ENCODE measurements around the gene HPCAL4.

HPCAL4 gene

DNA sequence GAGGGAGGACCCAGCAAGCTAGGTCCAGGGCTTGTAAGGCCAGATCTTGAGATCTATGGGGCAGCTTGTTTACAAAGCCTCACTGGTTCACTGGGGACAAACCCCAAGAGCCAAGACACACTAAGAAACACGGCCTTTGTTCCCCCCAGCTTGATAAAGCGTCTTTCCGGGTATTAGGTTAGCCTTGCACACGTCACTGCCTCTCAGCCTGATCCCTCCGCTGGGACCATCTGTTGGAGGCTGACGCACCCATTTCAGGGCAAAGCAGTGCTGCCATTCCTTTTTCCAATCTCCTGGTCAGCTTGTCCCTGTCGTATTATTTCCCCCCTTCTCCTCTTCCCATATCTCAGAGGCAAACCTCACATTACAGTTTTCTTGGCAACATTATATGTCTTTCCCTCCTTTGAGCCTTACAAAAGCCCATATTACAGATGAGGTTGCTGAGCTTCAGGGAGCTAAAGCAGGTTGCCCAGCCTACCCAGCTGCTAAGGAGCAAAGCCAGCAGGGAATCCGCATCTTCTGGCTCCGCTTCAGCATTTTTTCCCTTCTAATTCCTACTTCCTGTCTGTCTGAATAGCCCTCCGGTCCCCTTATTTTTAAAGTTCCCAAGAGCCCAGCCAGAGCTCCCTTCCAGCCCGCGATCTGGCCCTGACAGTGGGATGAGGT is 55.9 kb downstream of the HPCAL4 start:
- no peak overlapping the region for H3K27ac ChIP-seq (ENCODE audit: insufficient read depth in 1 of 2, low read depth in 1 of 2, low read length in 2 of 2, poor library complexity in 1 of 2, severe bottlenecking in 2 of 2)
- CTCF ChIA-PET = interaction anchor here (1.1 to 1.4 kb wide), 4 partner anchors 19 to 27 kb away, joined by 3 to 6 read pairs (median 4); no protein-coding TSS in a partner anchor
- 97% methylated on average over 9 of the region's 12 CpGs for WGBS (ENCODE audit: insufficient coverage)

DNA sequence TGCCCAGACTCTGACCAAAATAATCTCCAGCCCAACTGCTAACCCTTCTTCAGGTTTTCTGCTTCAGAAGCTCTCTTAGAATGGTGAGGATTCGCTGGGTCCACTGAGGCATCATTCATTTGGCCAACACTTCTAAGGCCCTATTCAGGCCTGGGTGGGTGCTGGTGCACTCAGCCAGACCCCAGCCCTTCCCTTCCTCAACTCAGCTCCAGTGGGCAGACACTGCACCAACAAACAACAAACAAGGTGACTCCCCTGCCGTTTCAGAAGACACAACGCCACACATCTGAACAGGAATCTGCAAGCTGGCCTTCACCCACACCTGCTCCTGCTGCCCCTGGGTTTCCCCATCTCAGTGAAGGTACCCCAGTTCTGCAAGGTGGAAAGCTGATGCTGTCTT is 57.8 kb downstream of the HPCAL4 start:
- POLR2A ChIA-PET = no interaction called here

More for the DNA sequence above, 55.9 kb downstream of the HPCAL4 start:
- Histone ChIP-seq H3K36me3 (ENCODE audit: control insufficient read depth in 4 of 4, insufficient read depth in 4 of 4, low read length in 3 of 4) (peaks cover 0 to 4% (median 0%) of the 10 kb centered on the region in 4 experiments), H3K27me3 (replicated peaks in 2 of 5; ENCODE audit: control insufficient read depth in 4 of 5, insufficient read depth in 5 of 5, low read length in 4 of 5) (peaks cover 0 to 50% (median 4%) of the 10 kb centered on the region in 5 experiments), H3K9me3 (ENCODE audit: control extremely low read depth in 1 of 5, control insufficient read depth in 4 of 5, insufficient read depth in 2 of 5, low read depth in 1 of 5, low read length in 4 of 5) (no peaks in the 10 kb centered on the region), H3K4me3 (ENCODE audit: control insufficient read depth in 1 of 7, extremely low read depth in 1 of 7, insufficient read depth in 4 of 7, low read depth in 2 of 7, low read length in 6 of 7) (no peak overlapping the region), H3K4me1 (ENCODE audit: control extremely low read depth in 1 of 4, control insufficient read depth in 4 of 4, insufficient read depth in 4 of 4, low read length in 3 of 4) (peaks cover 0 to 10% (median 3%) of the 10 kb centered on the region in 4 experiments)
- no peak for DNase-seq
- POLR2A ChIA-PET = no interaction called here

DNA sequence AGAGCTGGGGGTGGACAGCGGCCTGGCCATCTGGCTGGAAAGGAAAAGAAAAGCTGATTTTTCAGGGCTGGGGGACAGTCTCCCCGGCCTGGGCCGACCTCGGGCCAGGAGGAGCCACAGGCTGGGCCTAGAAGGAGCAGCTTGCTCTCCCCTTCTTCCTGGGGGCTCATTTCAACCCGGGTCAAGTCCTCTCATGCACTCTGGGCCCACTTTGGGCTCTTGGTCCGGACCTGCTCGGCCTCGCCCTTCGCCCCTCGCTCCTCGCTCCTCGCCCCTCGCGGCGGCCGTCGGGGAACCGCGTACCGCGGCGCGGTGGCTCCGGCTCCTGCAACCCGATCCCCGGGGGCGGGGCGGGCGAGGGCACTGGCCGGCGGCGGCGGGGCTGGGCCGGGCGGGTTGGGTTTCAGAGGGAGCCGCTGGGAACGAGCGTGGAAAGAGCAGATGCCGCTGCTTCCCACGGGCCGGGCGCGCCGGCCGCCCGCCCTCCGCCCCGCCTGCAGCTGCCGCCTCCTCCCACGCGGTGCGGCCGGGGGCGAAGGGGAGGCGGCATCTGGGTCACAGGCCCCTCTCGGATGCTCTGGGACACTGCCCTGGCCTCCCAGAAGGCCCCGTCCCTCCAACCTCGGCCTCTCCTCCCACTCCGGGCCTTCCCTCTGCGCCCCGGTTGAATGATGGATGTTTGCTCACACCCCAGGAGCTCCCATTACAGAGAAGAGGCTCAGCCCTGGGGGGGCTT is 58.4 kb downstream of the HPCAL4 start:
- ChIA-PET CTCF (no interaction called here), POLR2A (no interaction called here)
- no peak overlapping the region for H3K4me3 ChIP-seq (ENCODE audit: control insufficient read depth in 1 of 7, extremely low read depth in 1 of 7, insufficient read depth in 4 of 7, low read depth in 2 of 7, low read length in 6 of 7)
- no peak overlapping the region for H3K27ac ChIP-seq (ENCODE audit: insufficient read depth in 1 of 2, low read depth in 1 of 2, low read length in 2 of 2, poor library complexity in 1 of 2, severe bottlenecking in 2 of 2)
- no peak for DNase-seq
- H3K36me3 ChIP-seq (ENCODE audit: control insufficient read depth in 4 of 4, insufficient read depth in 4 of 4, low read length in 3 of 4) = peaks cover 0 to 7% (median 3%) of the 10 kb centered on the region in 4 experiments
- no peaks in the 10 kb centered on the region for H3K4me1 ChIP-seq (ENCODE audit: control extremely low read depth in 1 of 4, control insufficient read depth in 4 of 4, insufficient read depth in 4 of 4, low read length in 3 of 4)
- 87% methylated on average over 52 of the region's 61 CpGs for WGBS (ENCODE audit: insufficient coverage)
- H3K27me3 ChIP-seq (replicated peaks in 2 of 5; ENCODE audit: control insufficient read depth in 4 of 5, insufficient read depth in 5 of 5, low read length in 4 of 5) = peaks cover 0 to 46% (median 0%) of the 10 kb centered on the region in 5 experiments
- no peaks in the 10 kb centered on the region for H3K9me3 ChIP-seq (ENCODE audit: control extremely low read depth in 1 of 5, control insufficient read depth in 4 of 5, insufficient read depth in 2 of 5, low read depth in 1 of 5, low read length in 4 of 5)

More for the DNA sequence above, 57.8 kb downstream of the HPCAL4 start:
- CTCF ChIA-PET = no interaction called here
- Histone ChIP-seq H3K9me3 (ENCODE audit: control extremely low read depth in 1 of 5, control insufficient read depth in 4 of 5, insufficient read depth in 2 of 5, low read depth in 1 of 5, low read length in 4 of 5) (no peaks in the 10 kb centered on the region), H3K4me3 (ENCODE audit: control insufficient read depth in 1 of 7, extremely low read depth in 1 of 7, insufficient read depth in 4 of 7, low read depth in 2 of 7, low read length in 6 of 7) (no peak overlapping the region), H3K27me3 (replicated peaks in 2 of 5; ENCODE audit: control insufficient read depth in 4 of 5, insufficient read depth in 5 of 5, low read length in 4 of 5) (peaks cover 0 to 48% (median 0%) of the 10 kb centered on the region in 5 experiments), H3K36me3 (ENCODE audit: control insufficient read depth in 4 of 4, insufficient read depth in 4 of 4, low read length in 3 of 4) (peaks cover 0 to 7% (median 3%) of the 10 kb centered on the region in 4 experiments), H3K27ac (ENCODE audit: insufficient read depth in 1 of 2, low read depth in 1 of 2, low read length in 2 of 2, poor library complexity in 1 of 2, severe bottlenecking in 2 of 2) (no peak overlapping the region), H3K4me1 (ENCODE audit: control extremely low read depth in 1 of 4, control insufficient read depth in 4 of 4, insufficient read depth in 4 of 4, low read length in 3 of 4) (no peaks in the 10 kb centered on the region)
- 90% methylated on average over 3 of the region's 3 CpGs for WGBS (ENCODE audit: insufficient coverage)
- DNase-seq = no peak

DNA sequence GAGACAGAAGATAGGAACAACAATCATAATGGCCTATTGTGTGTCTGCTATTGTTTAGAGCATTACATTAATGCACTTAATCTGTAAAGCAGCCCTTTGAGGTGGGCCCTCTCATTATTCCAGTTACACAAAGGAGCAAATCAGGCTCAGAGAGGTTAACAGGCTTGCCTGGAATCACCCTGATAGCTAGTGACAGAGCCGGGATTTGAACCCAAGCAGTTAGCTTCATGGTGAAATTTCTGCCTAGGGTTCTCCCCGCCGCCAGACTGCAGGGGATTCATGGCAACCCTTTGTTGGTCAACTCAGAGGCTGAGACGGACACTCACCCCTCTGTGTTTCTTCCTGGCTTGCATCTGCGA is 58.9 kb downstream of the HPCAL4 start:
- H3K4me1 ChIP-seq (ENCODE audit: control extremely low read depth in 1 of 4, control insufficient read depth in 4 of 4, insufficient read depth in 4 of 4, low read length in 3 of 4) = no peaks in the 10 kb centered on the region
- no peak for DNase-seq
- H3K27me3 ChIP-seq (replicated peaks in 2 of 5; ENCODE audit: control insufficient read depth in 4 of 5, insufficient read depth in 5 of 5, low read length in 4 of 5) = peaks cover 0 to 44% (median 0%) of the 10 kb centered on the region in 5 experiments
- ChIA-PET POLR2A (no interaction called here), CTCF (no interaction called here)
- H3K36me3 ChIP-seq (ENCODE audit: control insufficient read depth in 4 of 4, insufficient read depth in 4 of 4, low read length in 3 of 4) = peaks cover 0 to 7% (median 3%) of the 10 kb centered on the region in 4 experiments
- H3K9me3 ChIP-seq (ENCODE audit: control extremely low read depth in 1 of 5, control insufficient read depth in 4 of 5, insufficient read depth in 2 of 5, low read depth in 1 of 5, low read length in 4 of 5) = no peaks in the 10 kb centered on the region
- no peak overlapping the region for H3K4me3 ChIP-seq (ENCODE audit: control insufficient read depth in 1 of 7, extremely low read depth in 1 of 7, insufficient read depth in 4 of 7, low read depth in 2 of 7, low read length in 6 of 7)
- no peak overlapping the region for H3K27ac ChIP-seq (ENCODE audit: insufficient read depth in 1 of 2, low read depth in 1 of 2, low read length in 2 of 2, poor library complexity in 1 of 2, severe bottlenecking in 2 of 2)
- 98% methylated on average over 4 of the region's 5 CpGs for WGBS (ENCODE audit: insufficient coverage)

DNA sequence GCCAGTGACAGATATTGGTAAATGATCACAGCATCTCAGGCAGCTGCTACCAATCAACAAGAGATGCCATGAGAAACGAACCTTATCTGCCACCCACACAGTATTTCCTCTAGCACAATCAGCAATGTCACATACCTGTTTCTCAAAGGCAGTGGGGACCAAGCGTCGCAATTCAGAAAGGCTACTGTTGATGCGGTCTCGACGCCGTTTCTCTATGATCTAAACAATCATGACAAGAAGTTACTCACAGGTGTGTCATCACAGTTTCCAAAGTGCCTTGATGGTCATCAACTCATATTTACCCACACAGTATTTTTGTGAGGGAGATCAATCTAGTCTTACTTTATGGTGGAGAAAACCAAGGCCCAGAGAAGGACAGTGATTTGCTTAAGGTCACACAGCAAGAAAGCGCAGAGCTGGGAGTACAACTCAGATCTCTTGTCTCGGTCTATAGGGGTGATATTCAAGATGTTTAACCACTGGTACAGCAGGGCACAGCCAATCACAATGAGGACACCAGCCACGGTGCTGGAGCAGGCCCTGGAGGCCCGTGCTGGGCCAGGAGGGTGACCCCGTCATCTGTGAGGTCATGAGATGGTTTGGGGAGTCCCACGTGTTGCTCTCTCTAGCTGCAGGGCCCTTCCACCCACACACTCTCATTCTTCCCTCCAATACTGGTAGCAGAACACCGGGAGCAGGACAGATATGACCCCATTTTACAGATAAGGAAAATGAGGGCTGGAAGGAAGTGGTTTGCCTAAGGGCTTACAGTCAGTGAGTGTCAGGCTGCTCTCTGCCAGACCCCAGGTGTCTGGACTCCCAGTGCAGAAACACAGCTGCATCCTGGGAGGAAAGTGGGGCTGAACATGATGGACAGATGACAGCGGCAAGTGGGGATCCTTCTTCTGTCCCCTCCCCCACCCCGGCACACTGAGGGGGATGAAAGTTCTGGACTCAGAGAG is 59.6 kb downstream of the HPCAL4 start:
- H3K9me3 ChIP-seq (ENCODE audit: control extremely low read depth in 1 of 5, control insufficient read depth in 4 of 5, insufficient read depth in 2 of 5, low read depth in 1 of 5, low read length in 4 of 5) = no peaks in the 10 kb centered on the region
- CTCF ChIA-PET = interaction anchor here (1.8 to 2.2 kb wide), 2 partner anchors 22 to 25 kb away, joined by 5 to 6 read pairs; no protein-coding TSS in a partner anchor
- no peak overlapping the region for H3K4me3 ChIP-seq (ENCODE audit: control insufficient read depth in 1 of 7, extremely low read depth in 1 of 7, insufficient read depth in 4 of 7, low read depth in 2 of 7, low read length in 6 of 7)
- H3K4me1 ChIP-seq (ENCODE audit: control extremely low read depth in 1 of 4, control insufficient read depth in 4 of 4, insufficient read depth in 4 of 4, low read length in 3 of 4) = no peaks in the 10 kb centered on the region
- no peak for DNase-seq
- WGBS (ENCODE audit: insufficient coverage) = 91% methylated on average over 9 of the region's 16 CpGs
- POLR2A ChIA-PET = no interaction called here
- H3K36me3 ChIP-seq (ENCODE audit: control insufficient read depth in 4 of 4, insufficient read depth in 4 of 4, low read length in 3 of 4) = peaks cover 0 to 7% (median 3%) of the 10 kb centered on the region in 4 experiments
- H3K27me3 ChIP-seq (replicated peaks in 2 of 5; ENCODE audit: control insufficient read depth in 4 of 5, insufficient read depth in 5 of 5, low read length in 4 of 5) = peaks cover 0 to 40% (median 0%) of the 10 kb centered on the region in 5 experiments
- H3K27ac ChIP-seq (ENCODE audit: insufficient read depth in 1 of 2, low read depth in 1 of 2, low read length in 2 of 2, poor library complexity in 1 of 2, severe bottlenecking in 2 of 2) = no peak overlapping the region

DNA sequence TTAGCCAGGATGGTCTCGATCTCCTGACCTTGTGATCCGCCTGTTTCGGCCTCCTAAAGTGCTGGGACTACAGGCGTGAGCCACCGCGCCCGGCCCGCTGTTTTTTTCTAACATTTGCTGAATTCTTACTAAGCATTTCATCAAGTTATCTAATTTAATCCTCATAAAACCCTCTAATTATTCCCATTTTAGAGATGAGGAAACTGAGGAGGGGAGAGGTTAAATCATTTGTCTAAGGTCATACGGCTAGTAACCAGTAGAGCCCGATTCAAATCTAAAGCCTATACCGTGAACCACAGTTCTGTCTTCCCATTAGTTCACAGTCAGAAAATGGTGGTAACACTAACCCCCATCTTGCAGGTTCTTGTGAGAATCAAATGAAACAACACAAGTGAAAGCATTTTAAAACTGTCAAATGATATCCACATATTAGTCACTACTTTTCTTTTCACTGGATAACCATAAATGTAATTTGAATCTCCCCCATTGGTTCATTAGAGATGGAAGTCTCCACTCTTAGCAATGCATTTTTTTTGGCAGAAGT is 62.4 kb downstream of the HPCAL4 start:
- CTCF ChIA-PET = interaction anchor here (1.6 kb wide), 1 partner anchor 11 kb away, joined by 3 read pairs; the partner anchor contains the start of gene HEYL
- no peak for DNase-seq
- POLR2A ChIA-PET = no interaction called here
- H3K27me3 ChIP-seq (replicated peaks in 2 of 5; ENCODE audit: control insufficient read depth in 4 of 5, insufficient read depth in 5 of 5, low read length in 4 of 5) = peaks cover 0 to 33% (median 0%) of the 10 kb centered on the region in 5 experiments
- peaks cover 0 to 7% (median 3%) of the 10 kb centered on the region in 4 experiments for H3K36me3 ChIP-seq (ENCODE audit: control insufficient read depth in 4 of 4, insufficient read depth in 4 of 4, low read length in 3 of 4)
- H3K27ac ChIP-seq (ENCODE audit: insufficient read depth in 1 of 2, low read depth in 1 of 2, low read length in 2 of 2, poor library complexity in 1 of 2, severe bottlenecking in 2 of 2) = no peak overlapping the region
- no peaks in the 10 kb centered on the region for H3K9me3 ChIP-seq (ENCODE audit: control extremely low read depth in 1 of 5, control insufficient read depth in 4 of 5, insufficient read depth in 2 of 5, low read depth in 1 of 5, low read length in 4 of 5)
- H3K4me1 ChIP-seq (ENCODE audit: control extremely low read depth in 1 of 4, control insufficient read depth in 4 of 4, insufficient read depth in 4 of 4, low read length in 3 of 4) = no peaks in the 10 kb centered on the region
- H3K4me3 ChIP-seq (ENCODE audit: control insufficient read depth in 1 of 7, extremely low read depth in 1 of 7, insufficient read depth in 4 of 7, low read depth in 2 of 7, low read length in 6 of 7) = no peak overlapping the region
- 100% methylated on average over 3 of the region's 11 CpGs for WGBS (ENCODE audit: insufficient coverage)
